Neural cell (in vitro differentiated cells): ENCODE data around the gene ACTL10.

Source experiments
- CTCF ChIP-seq: fragments of 450-650 bp; IDR thresholded peaks from 2 replicates; pipeline ENCODE4 v1.5.1; 2014; ENCODE audit warnings: antibody characterized with exemption, mild to moderate bottlenecking, moderate library complexity; ENCODE audit not compliant: poor library complexity, severe bottlenecking
- EZH2 ChIP-seq: fragments of 200-600, 300-800 bp; shearing (Covaris generic), sonication (generic); IDR thresholded peaks from 2 replicates; pipeline ENCODE4 v1.6.1; 2014; ENCODE audit warnings: antibody characterized with exemption, low read length, borderline replicate concordance, mild to moderate bottlenecking; ENCODE audit not compliant: insufficient read depth, poor library complexity, severe bottlenecking
- POLR2AphosphoS5 ChIP-seq: IDR thresholded peaks from 2 replicates; pipeline ENCODE4 v1.6.1; 2012
- REST ChIP-seq: IDR thresholded peaks from 2 replicates; pipeline ENCODE4 v1.6.1; 2012; ENCODE audit warnings: borderline replicate concordance

GRCh38 chr20:33654680-33655161, 12.0 kb upstream of the ACTL10 start:
- TF ChIP-seq CTCF (no peak), EZH2 (no peak), REST (no peak), POLR2AphosphoS5 (no peak)
